Stimulated activated CD8-positive, alpha-beta memory T cell treated with anti-CD3 and anti-CD28 coated beads, Interleukin-12 subunit alpha, Interleukin-12 subunit beta, amount 100 ng/mL, for 24 hours (primary cell): Measurements from ENCODE around the gene NOC4L.

Source experiments
- DNase-seq: peaks from one replicate; pipeline ENCODE4 v3.0.0-alpha.2; 2020; ENCODE audit errors: extremely low read depth

The NOC4L gene

GRCh38 chr12:132156573-132157325, 12.5 kb downstream of the NOC4L start:
- no peak for DNase-seq

GRCh38 chr12:132157733-132158409, 13.6 kb downstream of the NOC4L start:
- no peak for DNase-seq

- no peak for DNase-seq
These were observed 14.7 kb downstream of the NOC4L start for GRCh38 chr12:132158677-132159554.

- no peak for DNase-seq
These were observed 15.3 kb downstream of the NOC4L start for GRCh38 chr12:132159555-132160003.

- no peak for DNase-seq
These were observed 15.8 kb downstream of the NOC4L start for GRCh38 chr12:132160016-132160415.

GRCh38 chr12:132160601-132161035, 16.4 kb downstream of the NOC4L start:
- DNase-seq, result no peak

- DNase-seq, result no peak
These were observed 17.0 kb downstream of the NOC4L start for GRCh38 chr12:132161036-132161781.

- DNase-seq, result no peak
These were observed 17.7 kb downstream of the NOC4L start for GRCh38 chr12:132161796-132162507.

- DNase-seq, result no peak
These were observed 18.3 kb downstream of the NOC4L start for GRCh38 chr12:132162508-132163031.

GRCh38 chr12:132163041-132163910, 19.0 kb downstream of the NOC4L start:
- no peak for DNase-seq

- DNase-seq, result no peak
These were observed 19.6 kb downstream of the NOC4L start for GRCh38 chr12:132163911-132164288.

- no peak for DNase-seq
These were observed 20.2 kb downstream of the NOC4L start for GRCh38 chr12:132164426-132164825.

- no peak for DNase-seq
These were observed 21.3 kb downstream of the NOC4L start for GRCh38 chr12:132165584-132165983.

GRCh38 chr12:132166093-132166492, 21.8 kb downstream of the NOC4L start:
- DNase-seq, result no peak

GRCh38 chr12:132166801-132167591, 22.7 kb downstream of the NOC4L start:
- DNase-seq, result no peak

GRCh38 chr12:132167611-132168310, 23.5 kb downstream of the NOC4L start:
- no peak for DNase-seq

- DNase-seq, result no peak
These were observed 24.2 kb downstream of the NOC4L start for GRCh38 chr12:132168311-132169031.

- DNase-seq, result no peak
These were observed 25.1 kb downstream of the NOC4L start for GRCh38 chr12:132169376-132169775.
